Occipital lobe (tissue), 1 donor: ENCODE measurements around the gene ASIC1. TPM values are rescaled to one million over a fixed set of nuclear protein-coding genes. Genes with fewer than 3 reads are reported as not detected.

ENCODE experiments used
- total RNA-seq: library from RNA; depleted of rRNA; stranded (reverse); fragments of >200 nt; gene quantifications from one replicate; pipeline ENCODE4 v1.2.3, GENCODE V29; 2014

Gene ASIC1
- total RNA-seq, 1 donor from 2014 or later, result 16.2 TPM

Other genes with a start within 250 kb of the ASIC1 start
- 10.3 TPM for gene NCKAP5L, start 229.2 kb upstream of the ASIC1 start, total RNA-seq
- 7.2 TPM for gene BCDIN3D, start 214.5 kb upstream of the ASIC1 start, total RNA-seq
- 22.3 TPM for gene FAIM2, start 153.7 kb upstream of the ASIC1 start, total RNA-seq
- gene AQP2, start 106.9 kb upstream of the ASIC1 start, total RNA-seq, result not detected
- 0.62 TPM for gene AQP5, start 95.7 kb upstream of the ASIC1 start, total RNA-seq
- 0.62 TPM for gene AQP6, start 84.6 kb upstream of the ASIC1 start, total RNA-seq
- 22.0 TPM for gene RACGAP1, start 32.1 kb upstream of the ASIC1 start, total RNA-seq
- gene SMARCD1, start 27.7 kb downstream of the ASIC1 start, total RNA-seq, result 49.3 TPM
- gene GPD1, start 46.4 kb downstream of the ASIC1 start, total RNA-seq, result 14.2 TPM
- 11.1 TPM for gene COX14, start 54.6 kb downstream of the ASIC1 start, total RNA-seq
- gene CERS5, start 109.8 kb downstream of the ASIC1 start, total RNA-seq, result 115 TPM
- 19.7 TPM for gene LIMA1, start 225.9 kb downstream of the ASIC1 start, total RNA-seq